Stimulated activated effector memory CD8-positive, alpha-beta T cell treated with anti-CD3 and anti-CD28 coated beads, Interleukin-12 subunit alpha, Interleukin-12 subunit beta, amount 100 ng/mL, for 72 hours (primary cell): ENCODE measurements around the gene BAIAP2L2.
A peak's percentile ranks its signal among the peaks of the same experiment; 100 is the strongest.
"Not testable (repeated sequence)": the region's sequence is repeated elsewhere in the genome, so short reads cannot be mapped to it uniquely, and the experiment has no call there.

Source experiments
- ATAC-seq: fragments of 150-1000 bp; cut with Tn5 transposase; 2 replicates; pipeline ENCODE4 v1.10.0; 2021
- DNase-seq, 2 donors: peaks; one replicate each; pipeline ENCODE4 v3.0.0; 2021 to 2022; ENCODE audit warnings: low spot score in 2 of 2
- H3K27ac Mint-ChIP-seq: one replicate; pipeline ENCODE4 v1.8.0; 2022; ENCODE audit warnings: mild to moderate bottlenecking, mixed read lengths
- H3K36me3 Mint-ChIP-seq: one replicate; pipeline ENCODE4 v1.8.0; 2022; ENCODE audit warnings: mild to moderate bottlenecking, mixed read lengths
- H3K4me1 Mint-ChIP-seq: one replicate; pipeline ENCODE4 v1.8.0; 2022; ENCODE audit warnings: mixed read lengths
- H3K4me3 Mint-ChIP-seq: one replicate; pipeline ENCODE4 v1.8.0; 2022; ENCODE audit warnings: mild to moderate bottlenecking, mixed read lengths
- H3K9me3 Mint-ChIP-seq: one replicate; pipeline ENCODE4 v1.8.0; 2022; ENCODE audit warnings: mixed read lengths

The BAIAP2L2 gene

DNA sequence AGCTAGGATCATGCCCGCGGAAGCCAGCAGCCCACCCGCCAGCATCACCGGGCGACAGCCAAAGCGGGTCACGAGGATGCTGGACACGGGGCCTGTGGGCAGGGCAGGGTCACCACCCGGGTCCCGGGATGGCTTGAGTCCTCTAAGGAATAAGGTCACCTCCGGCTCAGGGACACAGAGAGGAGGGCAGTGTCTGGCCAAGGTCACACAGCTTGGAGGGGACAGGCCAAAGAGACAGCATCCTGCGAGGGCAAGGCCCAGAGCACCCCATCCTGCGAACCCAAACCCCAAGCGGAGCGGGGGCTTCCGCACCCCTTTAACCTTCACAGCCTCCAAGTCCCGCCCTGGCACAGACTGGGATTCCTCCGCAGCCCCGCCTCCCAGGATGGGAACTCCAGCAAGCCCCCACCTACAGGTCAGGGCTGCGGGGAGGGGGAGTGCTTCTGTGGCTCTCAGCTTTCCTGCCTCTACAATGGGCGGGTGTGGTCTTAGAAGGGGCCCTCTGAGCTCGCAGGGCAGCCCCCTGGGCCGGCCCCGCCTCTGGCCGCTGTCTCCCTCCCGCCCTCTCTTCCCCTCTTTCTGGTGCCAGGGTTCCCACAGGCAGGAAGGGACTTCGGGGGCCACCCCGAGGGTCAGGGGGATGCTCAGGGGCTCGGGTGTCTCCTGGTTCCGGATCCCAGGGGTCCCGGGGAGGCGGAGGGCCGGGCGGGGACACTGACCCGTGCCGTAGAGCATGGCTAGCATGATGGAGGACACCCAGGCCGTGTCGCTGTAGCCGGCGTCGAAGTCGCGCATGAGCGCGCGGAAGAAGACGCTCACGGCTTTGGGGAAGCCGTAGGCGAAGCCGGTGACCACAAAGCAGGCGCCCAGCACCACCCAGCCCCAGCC is 28.3 kb downstream of the BAIAP2L2 start:
- peak overlapping the region; percentile 51 for H3K4me3 Mint-ChIP-seq
- ATAC-seq (peak; percentile 58), DNase-seq (no peak)
- no peaks in the 10 kb centered on the region for H3K4me1 Mint-ChIP-seq
- H3K36me3 Mint-ChIP-seq = no peaks in the 10 kb centered on the region
- no peak overlapping the region for H3K27ac Mint-ChIP-seq
- no peaks in the 10 kb centered on the region for H3K9me3 Mint-ChIP-seq

DNA sequence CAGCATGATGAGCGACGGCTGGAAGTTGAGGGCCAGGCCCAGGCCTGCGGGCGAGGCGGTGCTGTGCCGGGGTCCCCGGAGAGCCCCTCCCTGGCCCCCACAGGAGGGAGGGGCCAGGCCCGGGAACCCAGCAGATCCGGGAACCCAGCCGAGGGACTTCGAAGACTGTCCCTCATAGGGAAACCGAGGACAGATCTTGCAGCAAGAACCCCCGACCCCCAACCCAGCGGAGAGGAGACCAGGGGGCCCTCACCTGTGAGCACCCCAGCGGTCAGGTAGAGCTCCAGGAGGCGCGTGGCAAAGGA is 28.9 kb downstream of the BAIAP2L2 start:
- DNase-seq (no peak), ATAC-seq (no peak)
- no peak overlapping the region for H3K27ac Mint-ChIP-seq
- peak overlapping the region; percentile 51 for H3K4me3 Mint-ChIP-seq
- H3K9me3 Mint-ChIP-seq = no peaks in the 10 kb centered on the region
- H3K36me3 Mint-ChIP-seq = no peaks in the 10 kb centered on the region
- no peaks in the 10 kb centered on the region for H3K4me1 Mint-ChIP-seq

DNA sequence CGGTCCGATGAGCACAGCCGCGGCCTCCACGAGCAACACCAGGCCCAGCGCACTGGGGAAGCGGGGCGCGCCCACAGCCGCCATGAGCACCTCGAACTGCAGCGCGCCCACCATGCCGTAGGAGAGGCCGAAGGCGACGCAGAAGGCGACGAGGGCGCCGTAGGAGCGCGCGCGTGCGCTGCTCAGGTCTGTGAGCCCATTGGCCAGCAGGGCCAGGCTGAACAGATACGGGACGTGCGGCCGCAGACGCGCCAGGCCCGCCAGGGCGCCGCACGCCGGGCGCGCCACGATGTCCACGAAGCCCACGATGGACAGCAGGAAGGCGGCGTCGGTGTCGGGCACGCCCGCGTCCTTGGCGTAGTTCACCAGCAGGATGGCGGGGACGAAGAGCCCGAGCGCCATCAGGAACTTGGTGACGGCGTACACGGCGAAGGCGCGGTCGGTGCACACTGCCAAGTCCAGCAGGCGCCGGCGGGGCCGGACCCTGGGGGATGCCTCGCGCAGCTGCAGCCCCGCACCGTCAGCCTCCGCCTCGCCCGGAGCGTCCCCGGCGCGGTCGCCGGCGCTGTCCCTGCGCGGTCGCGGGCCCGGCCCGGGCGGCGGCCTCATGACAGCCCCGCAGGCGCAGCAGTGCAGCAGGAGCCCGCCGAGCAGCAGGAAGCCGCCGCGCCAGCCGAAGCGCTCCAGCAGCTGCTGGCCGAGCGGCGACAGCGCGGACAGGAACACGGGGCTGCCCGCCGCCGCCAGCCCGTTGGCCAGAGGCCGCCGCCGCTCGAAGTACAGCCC is 29.4 kb downstream of the BAIAP2L2 start:
- peak; percentile 50 for ATAC-seq
- peak overlapping the region; percentile 51 for H3K4me3 Mint-ChIP-seq
- no peak overlapping the region for H3K27ac Mint-ChIP-seq
- no peak for DNase-seq
- H3K9me3 Mint-ChIP-seq = no peaks in the 10 kb centered on the region
- H3K4me1 Mint-ChIP-seq = no peaks in the 10 kb centered on the region
- H3K36me3 Mint-ChIP-seq = no peaks in the 10 kb centered on the region

DNA sequence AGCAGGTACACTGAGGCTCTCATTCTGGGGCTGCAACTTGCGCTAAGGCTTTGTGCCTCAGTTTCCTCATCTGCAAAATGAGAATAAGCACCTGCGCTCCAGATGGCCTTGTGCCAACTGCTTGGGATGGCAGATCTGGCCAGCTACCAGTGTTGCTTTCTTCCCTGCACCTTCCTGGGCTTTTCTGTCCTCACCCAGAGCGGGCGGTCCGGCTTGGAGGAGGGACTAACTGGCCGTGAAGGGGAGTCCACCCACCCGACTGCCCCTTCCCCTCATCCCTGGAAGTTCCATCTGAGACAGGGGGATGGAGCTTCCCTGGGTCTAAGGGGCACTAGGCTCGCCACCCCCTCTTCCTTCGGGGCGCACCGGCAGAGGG is 30.0 kb downstream of the BAIAP2L2 start:
- Mint-ChIP-seq H3K9me3 (no peaks in the 10 kb centered on the region), H3K36me3 (no peaks in the 10 kb centered on the region), H3K4me1 (no peaks in the 10 kb centered on the region), H3K27ac (no peak overlapping the region), H3K4me3 (no peak overlapping the region)
- ATAC-seq = no peak
- DNase-seq = no peak

DNA sequence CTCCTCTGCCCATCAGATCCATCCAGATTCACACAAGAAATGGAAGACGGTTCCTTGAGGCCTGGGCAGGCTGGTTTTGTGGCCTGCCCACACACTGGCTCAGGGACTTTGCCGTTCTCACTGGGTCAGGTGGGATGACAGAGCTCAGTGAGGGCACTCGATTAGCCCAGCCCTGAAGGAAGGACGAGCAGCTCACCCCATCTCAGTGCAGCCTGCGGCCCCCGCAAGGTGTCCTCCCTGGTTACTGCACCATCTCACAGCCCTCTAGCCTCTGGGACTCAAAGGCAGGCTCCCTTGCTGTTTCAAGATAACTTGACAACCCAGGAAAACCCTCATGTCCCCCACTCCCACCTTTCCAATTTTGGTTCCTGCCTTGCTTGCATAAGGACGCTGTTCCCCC is 30.7 kb downstream of the BAIAP2L2 start:
- Mint-ChIP-seq H3K9me3 (no peaks in the 10 kb centered on the region), H3K36me3 (no peaks in the 10 kb centered on the region), H3K27ac (no peak overlapping the region), H3K4me3 (no peak overlapping the region), H3K4me1 (no peaks in the 10 kb centered on the region)
- DNase-seq = no peak
- ATAC-seq = no peak

DNA sequence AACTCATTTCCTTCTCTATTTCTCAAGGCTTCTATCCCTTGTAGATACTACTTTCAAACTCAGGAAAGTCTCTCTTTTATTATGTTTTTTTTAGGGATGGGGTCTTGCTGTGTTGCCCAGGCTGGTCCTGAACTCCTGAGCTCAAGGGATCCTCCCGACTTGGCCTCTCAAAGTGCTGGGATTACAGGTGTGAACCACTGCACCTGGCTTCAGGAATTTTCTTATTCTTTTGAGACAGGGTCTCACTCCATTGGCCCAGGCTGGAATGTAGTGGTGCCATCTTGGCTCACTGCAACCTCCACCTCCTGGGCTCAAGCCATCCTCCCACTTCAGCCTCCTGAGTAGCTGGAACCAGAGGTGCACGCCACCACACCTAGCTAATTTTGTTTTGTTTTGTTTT is 31.3 kb downstream of the BAIAP2L2 start:
- not testable (repeated sequence) for DNase-seq, H3K4me3 Mint-ChIP-seq, H3K27ac Mint-ChIP-seq, ATAC-seq, H3K4me1 Mint-ChIP-seq, H3K36me3 Mint-ChIP-seq, H3K9me3 Mint-ChIP-seq

DNA sequence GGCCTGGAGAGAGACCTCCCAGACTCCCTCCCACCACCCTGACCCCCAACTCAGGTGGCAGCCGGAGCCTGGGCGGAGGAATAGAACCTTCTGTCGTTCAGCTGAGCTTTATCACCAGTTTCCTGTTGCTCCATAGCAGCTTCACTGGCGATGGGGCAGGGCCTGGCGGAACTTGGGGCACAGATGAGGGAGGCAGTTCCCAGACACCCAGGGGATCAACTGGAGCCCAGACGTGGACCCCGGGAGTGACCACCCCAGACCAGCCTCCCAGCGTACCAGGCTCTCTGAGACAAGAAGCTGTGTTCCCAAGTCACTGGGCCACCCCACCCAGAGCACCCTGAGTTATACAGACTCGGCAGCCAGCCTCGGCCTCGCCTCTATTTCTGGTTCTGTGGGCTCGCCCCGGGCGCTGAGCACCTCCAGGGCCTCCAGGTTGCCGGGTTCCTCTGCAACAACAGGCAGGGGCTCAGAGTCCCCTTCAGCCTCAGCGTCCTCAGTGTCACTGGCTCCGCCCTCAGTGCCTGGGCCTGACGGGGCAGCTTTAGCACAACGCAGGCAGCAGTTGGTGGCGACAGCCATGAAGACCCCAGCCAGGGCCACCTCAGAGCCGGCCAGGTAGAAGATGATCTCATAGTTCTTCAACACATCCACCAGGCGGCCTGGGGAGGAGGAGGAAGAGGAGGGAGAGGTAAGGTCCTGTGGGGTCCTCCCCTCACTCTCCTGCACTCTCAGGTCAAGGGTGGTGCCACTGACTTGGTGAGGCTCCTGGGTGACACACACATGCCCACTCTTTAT is 32.2 kb downstream of the BAIAP2L2 start:
- no peak overlapping the region for H3K27ac Mint-ChIP-seq
- ATAC-seq (no peak), DNase-seq (no peak)
- no peak overlapping the region for H3K4me3 Mint-ChIP-seq
- H3K9me3 Mint-ChIP-seq = no peaks in the 10 kb centered on the region
- H3K36me3 Mint-ChIP-seq = no peaks in the 10 kb centered on the region
- H3K4me1 Mint-ChIP-seq = no peaks in the 10 kb centered on the region

DNA sequence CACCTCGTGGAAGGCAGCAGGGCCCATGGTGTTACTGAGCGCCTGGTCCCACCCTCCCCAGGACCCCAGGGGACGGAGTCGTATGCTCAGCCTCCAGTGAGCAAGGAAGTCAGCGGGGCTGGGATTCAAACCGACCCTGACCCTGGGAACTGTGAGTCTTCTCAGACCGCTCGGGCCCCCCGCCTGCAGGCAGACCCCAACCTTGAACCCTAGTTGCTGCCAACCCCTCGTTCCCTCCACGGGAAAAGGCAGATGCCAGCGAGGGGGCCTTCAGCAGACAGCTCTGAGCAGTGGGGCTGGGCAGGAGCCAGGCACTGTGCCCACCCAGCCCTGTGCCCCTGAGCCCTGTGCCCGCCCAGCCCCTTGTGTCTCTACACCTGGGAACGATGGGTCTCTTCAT is 32.9 kb downstream of the BAIAP2L2 start:
- Mint-ChIP-seq H3K27ac (no peak overlapping the region), H3K4me3 (no peak overlapping the region), H3K9me3 (no peaks in the 10 kb centered on the region), H3K4me1 (no peaks in the 10 kb centered on the region), H3K36me3 (no peaks in the 10 kb centered on the region)
- DNase-seq (no peak), ATAC-seq (no peak)

DNA sequence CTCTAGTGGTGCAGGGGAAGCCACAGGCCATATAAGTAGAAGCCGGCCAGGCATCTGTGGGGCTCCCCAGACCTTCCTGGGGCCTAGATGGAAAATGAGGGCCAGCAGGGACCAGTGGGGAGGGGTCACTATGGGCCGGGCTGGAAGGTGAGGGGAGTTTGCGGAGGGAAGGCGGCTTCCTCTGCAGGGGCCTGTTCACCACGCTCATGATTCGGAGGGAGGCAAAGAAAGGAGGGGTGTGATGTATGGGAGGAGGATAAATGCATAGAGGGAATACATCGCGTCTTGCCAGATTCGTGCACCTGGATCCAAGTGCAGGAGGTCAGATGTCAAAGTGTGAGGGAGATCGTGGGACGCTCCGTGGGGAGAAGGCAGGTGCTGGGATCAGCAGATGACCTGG is 33.4 kb downstream of the BAIAP2L2 start:
- Mint-ChIP-seq H3K27ac (no peak overlapping the region), H3K4me3 (no peak overlapping the region), H3K9me3 (no peaks in the 10 kb centered on the region), H3K4me1 (no peaks in the 10 kb centered on the region), H3K36me3 (no peaks in the 10 kb centered on the region)
- no peak for ATAC-seq
- no peak for DNase-seq

DNA sequence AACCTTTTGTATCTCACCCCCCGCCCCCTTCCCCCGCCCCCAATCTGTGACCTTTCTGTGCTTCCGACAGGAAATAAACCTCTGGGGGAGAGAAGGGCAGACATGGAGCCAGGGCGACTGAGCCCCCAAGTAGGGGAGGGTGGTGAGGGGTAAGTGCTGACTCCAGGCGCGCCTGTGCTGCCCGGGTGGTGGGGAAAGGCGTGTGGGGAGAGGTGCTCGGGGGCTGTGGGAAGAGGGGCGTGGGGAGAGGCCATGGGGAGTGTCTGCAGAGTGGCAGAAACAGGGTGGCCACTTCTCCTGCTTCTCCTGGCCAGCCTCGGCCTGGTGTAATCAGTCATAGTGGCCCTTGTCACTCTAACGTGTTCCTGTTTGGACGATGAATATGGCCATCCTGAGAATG is 34.5 kb downstream of the BAIAP2L2 start:
- peaks cover 5% of the 10 kb centered on the region for H3K36me3 Mint-ChIP-seq
- no peak overlapping the region for H3K27ac Mint-ChIP-seq
- no peak overlapping the region for H3K4me3 Mint-ChIP-seq
- H3K9me3 Mint-ChIP-seq = no peaks in the 10 kb centered on the region
- no peaks in the 10 kb centered on the region for H3K4me1 Mint-ChIP-seq
- ATAC-seq (no peak), DNase-seq (no peak)

DNA sequence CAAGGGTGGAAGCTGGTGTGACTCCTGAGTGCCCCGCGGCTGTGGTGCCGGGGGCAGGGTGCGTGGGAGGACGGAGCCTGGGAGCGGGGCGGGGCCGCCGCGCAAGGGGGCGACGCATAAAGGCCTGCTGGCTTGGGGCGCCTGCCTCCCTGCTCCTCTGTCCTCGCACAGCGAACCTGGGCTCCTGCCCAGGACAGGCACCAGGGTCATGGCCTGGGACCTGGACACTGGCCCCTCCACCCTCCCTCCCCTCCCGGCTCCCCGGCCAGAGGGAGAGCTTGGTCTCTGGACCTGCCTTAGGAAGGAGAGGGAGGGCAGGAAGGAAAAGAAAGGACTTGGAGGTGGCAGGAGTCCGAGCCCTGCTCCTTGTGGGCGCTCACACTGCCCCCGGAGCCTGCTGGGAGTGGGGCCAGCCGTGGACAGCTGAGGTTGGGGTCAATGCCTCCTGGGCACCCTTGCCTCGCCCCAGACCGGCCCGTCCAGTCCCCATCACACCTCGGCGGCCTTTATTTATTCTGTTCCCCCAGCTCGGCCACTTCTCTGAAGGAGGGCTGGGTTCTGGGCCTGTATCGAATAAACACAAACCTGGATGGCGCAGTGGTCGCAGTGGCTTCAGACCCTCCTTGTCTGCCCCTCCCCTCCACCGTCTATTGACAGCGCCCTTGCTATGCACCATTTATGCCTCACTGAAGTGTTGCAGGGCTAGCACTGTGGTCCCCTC is 35.2 kb downstream of the BAIAP2L2 start:
- H3K9me3 Mint-ChIP-seq = no peaks in the 10 kb centered on the region
- H3K4me3 Mint-ChIP-seq = no peak overlapping the region
- no peak for ATAC-seq
- H3K36me3 Mint-ChIP-seq = peaks cover 6% of the 10 kb centered on the region
- no peaks in the 10 kb centered on the region for H3K4me1 Mint-ChIP-seq
- no peak for DNase-seq
- no peak overlapping the region for H3K27ac Mint-ChIP-seq

DNA sequence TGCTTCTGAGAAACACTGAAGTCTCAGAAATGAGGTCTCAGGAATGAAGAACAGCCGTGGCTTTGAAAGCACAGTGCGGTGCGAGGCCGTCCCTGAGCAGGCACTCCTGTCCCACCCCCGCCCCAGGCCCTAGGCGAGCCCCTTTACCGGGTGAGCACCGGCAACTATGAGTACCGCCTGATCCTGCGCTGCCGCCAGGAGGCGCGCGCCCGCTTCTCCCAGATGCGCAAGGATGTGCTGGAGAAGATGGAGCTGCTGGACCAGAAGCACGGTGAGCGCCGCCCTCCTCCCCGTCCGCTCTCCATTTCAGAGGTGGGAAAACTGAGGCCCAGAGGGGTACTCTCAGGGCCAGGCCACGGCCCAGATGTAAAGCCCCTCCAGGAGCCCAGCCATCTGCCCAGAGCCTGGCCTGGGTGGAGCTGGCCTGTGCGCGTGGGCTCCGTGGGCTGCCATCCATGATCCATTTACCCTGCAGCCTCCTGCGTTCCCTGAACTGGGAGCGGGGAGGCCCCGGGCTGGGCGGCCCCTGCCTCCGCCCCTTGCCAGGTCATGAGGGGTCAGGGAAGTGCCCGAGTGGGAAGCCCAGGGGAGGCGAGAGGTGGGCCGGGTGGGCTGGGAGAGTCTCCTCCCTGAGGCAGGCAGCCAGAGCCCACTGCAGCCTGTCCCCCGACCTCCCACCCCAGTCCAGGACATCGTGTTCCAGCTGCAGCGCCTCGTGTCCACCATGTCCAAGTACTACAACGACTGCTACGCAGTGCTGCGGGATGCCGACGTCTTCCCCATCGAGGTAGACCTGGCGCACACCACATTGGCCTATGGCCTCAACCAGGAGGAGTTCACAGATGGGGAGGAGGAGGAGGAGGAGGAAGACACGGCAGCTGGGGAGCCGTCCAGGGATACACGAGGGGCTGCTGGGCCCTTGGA is 36.0 kb downstream of the BAIAP2L2 start:
- no peak for DNase-seq
- peaks cover 6% of the 10 kb centered on the region for H3K36me3 Mint-ChIP-seq
- no peak overlapping the region for H3K4me3 Mint-ChIP-seq
- H3K4me1 Mint-ChIP-seq = no peaks in the 10 kb centered on the region
- H3K9me3 Mint-ChIP-seq = no peaks in the 10 kb centered on the region
- no peak for ATAC-seq
- H3K27ac Mint-ChIP-seq = no peak overlapping the region

DNA sequence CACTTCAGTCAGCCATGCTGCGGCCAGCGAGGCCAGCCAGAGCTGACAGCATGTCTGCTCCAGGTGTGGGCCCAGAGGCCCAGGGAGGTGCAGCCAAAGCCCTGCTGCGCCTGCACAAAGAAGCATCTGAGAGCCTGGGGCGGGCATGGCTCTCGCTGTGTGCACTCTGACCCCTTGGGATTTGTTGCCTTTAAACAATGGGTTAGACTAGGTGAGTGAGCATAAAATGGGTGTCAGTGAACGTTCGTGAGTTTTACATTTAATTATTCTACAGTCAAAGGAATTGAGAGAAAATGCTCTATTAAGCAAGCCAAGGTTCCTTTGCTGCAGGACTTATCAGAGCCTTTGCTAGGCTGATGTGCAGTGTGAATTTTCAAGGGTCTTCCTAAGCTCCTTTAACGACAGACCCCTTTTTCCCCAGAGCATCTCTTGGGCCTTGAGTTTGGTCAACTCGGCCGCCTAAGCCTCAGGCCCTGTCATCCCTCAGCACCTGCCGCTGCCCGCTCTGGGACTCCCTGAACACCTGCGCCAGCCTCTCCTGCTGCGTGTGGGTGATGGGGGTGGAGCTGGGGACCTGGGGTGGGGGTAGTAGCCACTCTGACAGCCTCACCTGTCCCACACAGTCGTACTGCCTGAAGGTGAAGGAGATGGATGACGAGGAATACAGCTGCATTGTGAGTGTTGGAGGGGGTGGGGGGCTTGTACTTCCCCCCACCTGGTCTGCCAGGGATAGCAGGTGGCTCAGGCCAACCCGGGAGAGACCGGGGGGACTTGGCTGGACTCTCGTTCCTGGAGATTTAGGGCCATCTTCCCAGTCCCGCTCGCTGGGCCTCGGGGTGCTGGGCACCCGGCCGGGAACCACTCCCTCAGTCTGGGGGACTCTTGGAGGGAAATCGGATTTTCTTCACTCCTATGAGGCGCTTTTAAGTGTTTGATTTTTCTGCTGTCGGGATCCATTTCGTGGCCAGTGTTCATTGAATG is 37.0 kb downstream of the BAIAP2L2 start:
- Mint-ChIP-seq H3K36me3 (peaks cover 6% of the 10 kb centered on the region), H3K4me1 (no peaks in the 10 kb centered on the region), H3K4me3 (no peak overlapping the region), H3K9me3 (no peaks in the 10 kb centered on the region), H3K27ac (no peak overlapping the region)
- ATAC-seq (no peak), DNase-seq (no peak)
